Measurements from ENCODE around the gene LMOD2. TPM values are rescaled to one million over a fixed set of nuclear protein-coding genes. Genes with fewer than 3 reads are reported as not detected.
A peak's percentile ranks its signal among the peaks of the same experiment; 100 is the strongest.

Gene LMOD2
- total RNA-seq, 1 donor from 2014 or later, result not detected

DNA sequence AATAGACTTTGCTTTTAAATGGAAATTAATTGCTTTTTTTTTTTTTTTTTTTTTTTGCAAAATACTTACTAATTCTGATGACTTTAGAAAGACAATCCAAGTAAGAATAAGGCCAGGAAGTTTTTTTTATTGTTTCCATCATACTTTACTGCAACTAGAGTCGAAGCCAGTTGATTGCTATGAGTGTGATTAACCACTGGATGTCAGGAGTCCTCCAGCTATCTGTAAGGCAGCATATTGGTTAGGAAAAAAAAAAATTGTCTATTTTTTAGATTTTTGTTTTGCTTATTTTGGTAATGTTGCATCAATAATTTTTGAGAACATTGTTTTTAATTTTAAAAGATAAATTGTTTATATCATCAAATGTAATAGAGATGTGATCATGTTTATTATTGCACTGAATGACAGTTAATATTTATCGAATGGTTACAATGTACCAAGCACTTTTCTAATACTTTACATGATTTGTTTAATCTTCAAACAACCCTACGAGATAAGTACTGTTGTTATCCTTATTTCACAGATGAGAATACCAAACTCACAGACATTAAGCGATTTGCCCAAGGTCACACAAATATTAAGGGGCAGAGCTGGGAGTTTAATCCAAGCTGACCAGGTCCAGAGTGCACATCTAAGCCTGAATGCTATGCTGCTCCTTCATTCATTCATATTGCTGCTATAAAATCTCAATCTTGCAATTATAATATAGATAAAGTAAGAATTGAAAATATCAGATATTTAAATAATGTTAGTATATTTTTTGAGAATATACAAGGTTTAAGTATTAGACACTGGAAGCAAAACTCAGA is 19.9 kb upstream of the LMOD2 start:
- Mint-ChIP-seq H3K27ac (no peak overlapping the region), H3K36me3 (no peaks in the 10 kb centered on the region), H3K9me3 (no peaks in the 10 kb centered on the region), H3K27me3 (no peaks in the 10 kb centered on the region), H3K4me1 (ENCODE audit: unreplicated experiment) (peaks cover 5% of the 10 kb centered on the region), H3K4me3 (no peak overlapping the region)
- TF ChIP-seq, protein P1, sequence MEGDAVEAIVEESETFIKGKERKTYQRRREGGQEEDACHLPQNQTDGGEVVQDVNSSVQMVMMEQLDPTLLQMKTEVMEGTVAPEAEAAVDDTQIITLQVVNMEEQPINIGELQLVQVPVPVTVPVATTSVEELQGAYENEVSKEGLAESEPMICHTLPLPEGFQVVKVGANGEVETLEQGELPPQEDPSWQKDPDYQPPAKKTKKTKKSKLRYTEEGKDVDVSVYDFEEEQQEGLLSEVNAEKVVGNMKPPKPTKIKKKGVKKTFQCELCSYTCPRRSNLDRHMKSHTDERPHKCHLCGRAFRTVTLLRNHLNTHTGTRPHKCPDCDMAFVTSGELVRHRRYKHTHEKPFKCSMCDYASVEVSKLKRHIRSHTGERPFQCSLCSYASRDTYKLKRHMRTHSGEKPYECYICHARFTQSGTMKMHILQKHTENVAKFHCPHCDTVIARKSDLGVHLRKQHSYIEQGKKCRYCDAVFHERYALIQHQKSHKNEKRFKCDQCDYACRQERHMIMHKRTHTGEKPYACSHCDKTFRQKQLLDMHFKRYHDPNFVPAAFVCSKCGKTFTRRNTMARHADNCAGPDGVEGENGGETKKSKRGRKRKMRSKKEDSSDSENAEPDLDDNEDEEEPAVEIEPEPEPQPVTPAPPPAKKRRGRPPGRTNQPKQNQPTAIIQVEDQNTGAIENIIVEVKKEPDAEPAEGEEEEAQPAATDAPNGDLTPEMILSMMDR (conservative IDR thresholded peaks at IDR 0.05), result peak; percentile 82
- no peak for DNase-seq (ENCODE audit: extremely low spot score, unreplicated experiment)

DNA sequence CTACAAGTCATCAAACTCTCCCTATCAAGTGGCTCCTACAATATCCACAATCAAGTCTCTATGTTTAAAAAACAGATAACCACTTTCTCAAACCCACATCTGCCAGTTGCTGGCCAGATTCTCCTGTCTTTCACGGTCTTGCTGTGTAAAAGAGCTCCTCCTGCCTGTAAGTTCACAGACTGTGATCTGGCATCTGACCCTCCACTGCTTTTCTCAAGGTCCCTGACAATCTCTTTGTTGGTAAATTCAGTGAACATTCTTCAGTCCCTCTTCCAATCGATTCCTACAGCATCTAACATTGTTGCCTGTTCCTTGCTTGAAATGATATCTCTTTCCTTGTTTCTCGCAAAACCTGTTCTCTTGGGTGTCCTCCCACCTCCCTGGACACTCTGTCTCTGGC is 18.5 kb upstream of the LMOD2 start:
- Mint-ChIP-seq H3K36me3 (no peaks in the 10 kb centered on the region), H3K9me3 (no peaks in the 10 kb centered on the region), H3K4me1 (ENCODE audit: unreplicated experiment) (peaks cover 9% of the 10 kb centered on the region), H3K4me3 (no peak overlapping the region), H3K27me3 (no peaks in the 10 kb centered on the region), H3K27ac (no peak overlapping the region)
- DNase-seq (ENCODE audit: extremely low spot score, unreplicated experiment), result no peak
- TF ChIP-seq, protein P1 (conservative IDR thresholded peaks at IDR 0.05), result peak; percentile 17

DNA sequence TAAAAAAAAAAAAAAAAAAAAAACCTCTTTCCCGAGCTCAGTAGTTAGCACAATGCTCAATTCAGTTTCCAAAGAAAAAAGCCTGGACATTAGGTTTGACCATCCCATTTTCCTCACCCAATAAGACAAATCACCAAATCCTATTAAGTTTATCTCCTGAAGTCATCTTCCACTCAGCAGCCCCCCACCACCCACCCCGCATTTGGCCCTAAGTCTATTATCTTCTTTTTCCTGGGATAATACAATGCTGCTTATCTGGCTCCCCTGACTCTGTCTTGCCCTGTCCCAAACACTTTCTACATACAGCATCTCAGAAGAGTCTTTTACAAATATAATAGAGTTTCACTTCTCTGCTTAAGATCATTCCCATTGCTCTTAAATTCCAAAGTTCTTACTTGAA is 17.8 kb upstream of the LMOD2 start:
- H3K4me3 Mint-ChIP-seq, result no peak overlapping the region
- no peak overlapping the region for H3K27ac Mint-ChIP-seq
- H3K36me3 Mint-ChIP-seq, result no peaks in the 10 kb centered on the region
- H3K27me3 Mint-ChIP-seq, result no peaks in the 10 kb centered on the region
- no peak for DNase-seq (ENCODE audit: extremely low spot score, unreplicated experiment)
- H3K4me1 Mint-ChIP-seq (ENCODE audit: unreplicated experiment), result peaks cover 11% of the 10 kb centered on the region
- TF ChIP-seq, protein P1 (conservative IDR thresholded peaks at IDR 0.05), result no peak
- no peaks in the 10 kb centered on the region for H3K9me3 Mint-ChIP-seq

DNA sequence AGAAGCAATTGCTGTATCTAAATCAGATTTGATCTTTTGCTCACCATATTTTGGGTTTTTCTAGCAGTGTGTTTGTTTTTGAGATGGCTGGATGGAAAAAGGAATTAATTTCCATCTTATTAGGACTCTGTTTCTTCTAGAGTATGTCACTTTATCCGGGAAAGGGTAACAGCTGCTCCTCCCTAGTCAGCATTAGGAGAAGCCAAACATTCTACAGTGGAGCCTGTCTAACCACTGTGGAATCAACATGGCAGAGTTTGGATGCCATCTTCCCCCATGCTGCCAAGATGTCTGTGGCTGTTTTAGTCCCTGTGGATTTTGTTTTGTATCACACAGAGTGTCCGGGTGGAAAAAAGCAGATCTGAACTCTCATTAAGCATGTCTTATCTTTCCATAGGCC is 16.0 kb upstream of the LMOD2 start:
- no peaks in the 10 kb centered on the region for H3K36me3 Mint-ChIP-seq
- peaks cover 28% of the 10 kb centered on the region for H3K4me1 Mint-ChIP-seq (ENCODE audit: unreplicated experiment)
- no peak overlapping the region for H3K27ac Mint-ChIP-seq
- H3K27me3 Mint-ChIP-seq, result no peaks in the 10 kb centered on the region
- no peak for DNase-seq (ENCODE audit: extremely low spot score, unreplicated experiment)
- H3K9me3 Mint-ChIP-seq, result no peaks in the 10 kb centered on the region
- H3K4me3 Mint-ChIP-seq, result no peak overlapping the region
- TF ChIP-seq, protein P1 (conservative IDR thresholded peaks at IDR 0.05), result no peak

DNA sequence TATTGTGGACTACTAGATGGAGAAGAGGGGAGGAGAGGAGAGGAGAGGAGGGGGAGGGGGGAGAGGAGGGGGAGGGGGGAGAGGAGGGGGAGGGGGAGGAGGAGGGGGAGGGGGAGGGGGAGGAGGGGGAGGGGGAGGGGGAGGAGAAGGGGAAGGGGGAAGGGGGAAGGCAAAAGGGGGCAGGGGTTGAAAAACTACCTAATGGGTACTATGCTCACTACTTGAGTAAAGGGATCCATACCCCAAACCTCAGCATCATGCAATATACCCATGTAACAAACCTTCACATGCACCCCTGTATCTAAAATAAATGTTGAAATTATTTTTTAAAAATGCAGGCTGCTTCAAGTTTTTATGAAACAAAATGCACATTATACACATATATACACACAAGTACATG is 15.1 kb upstream of the LMOD2 start:
- no peaks in the 10 kb centered on the region for H3K36me3 Mint-ChIP-seq
- no peak overlapping the region for H3K27ac Mint-ChIP-seq
- H3K9me3 Mint-ChIP-seq, result no peaks in the 10 kb centered on the region
- no peaks in the 10 kb centered on the region for H3K27me3 Mint-ChIP-seq
- no peak overlapping the region for H3K4me3 Mint-ChIP-seq
- H3K4me1 Mint-ChIP-seq (ENCODE audit: unreplicated experiment), result peaks cover 29% of the 10 kb centered on the region
- TF ChIP-seq, protein P1 (conservative IDR thresholded peaks at IDR 0.05), result no peak
- DNase-seq (ENCODE audit: extremely low spot score, unreplicated experiment), result no peak
